IMR-90 (cell line): ENCODE measurements around the gene KIAA1328. TPM values are rescaled to one million over a fixed set of nuclear protein-coding genes. Genes with fewer than 3 reads are reported as not detected.

ENCODE experiments used
- ATAC-seq: fragments of 200-7000 bp; cut with Tn5 transposase; 2 replicates; pipeline ENCODE4 v1.9.1; 2020; ENCODE audit warnings: low read depth, mild to moderate bottlenecking, moderate library complexity
- BruUV-seq: library from RNA; stranded (reverse); fragments of 400-500 nt; replicated peaks from 2 replicates; lab custom pipeline; 2021; lab: Mats Ljungman, UMichigan
- CTCF ChIA-PET: fragments of 300-600 bp; formaldehyde crosslinking; extraction: SDS; loops from one replicate; lab custom pipeline; 2021; ENCODE audit warnings: antibody characterized with exemption; lab: Yijun Ruan, JAX
- POLR2A ChIA-PET: fragments of 300-600 bp; sonication (Branson Sonifier 250); formaldehyde crosslinking; loops from one replicate; lab custom pipeline; 2022; ENCODE audit warnings: antibody characterized with exemption; ENCODE audit not compliant: unreplicated experiment; lab: Charles Lee
- DNase-seq: peaks from one replicate; pipeline ENCODE4 v3.0.0; 2013
- H2AFZ ChIP-seq: replicated peaks from 2 replicates; pipeline ENCODE3; 2013; ENCODE audit warnings: low read length, mild to moderate bottlenecking; ENCODE audit not compliant: poor library complexity
- H2AK5ac ChIP-seq: 2 replicates; pipeline ENCODE4 v1.6.1; 2013; ENCODE audit warnings: low read depth, low read length, inconsistent platforms
- H2AK9ac ChIP-seq: replicated peaks from 2 replicates; pipeline ENCODE3; 2013; ENCODE audit warnings: mild to moderate bottlenecking, low read depth, low read length, moderate library complexity; ENCODE audit not compliant: poor library complexity
- H2BK120ac ChIP-seq: 2 replicates; pipeline ENCODE4 v1.6.1; 2013; ENCODE audit warnings: low read depth, low read length, inconsistent platforms
- H2BK15ac ChIP-seq: 3 replicates; pipeline ENCODE4 v1.6.1; 2013; ENCODE audit warnings: low read depth, low read length, inconsistent platforms
- H2BK20ac ChIP-seq: 2 replicates; pipeline ENCODE4 v1.6.1; 2013; ENCODE audit warnings: low read depth, mild to moderate bottlenecking, inconsistent platforms, low read length, moderate library complexity
- H2BK5ac ChIP-seq: 2 replicates; pipeline ENCODE4 v1.6.1; 2013; ENCODE audit warnings: mild to moderate bottlenecking, low read depth, low read length, inconsistent platforms; ENCODE audit not compliant: poor library complexity, severe bottlenecking
- H3K14ac ChIP-seq: replicated peaks from 2 replicates; pipeline ENCODE4 v1.6.1; 2013; ENCODE audit warnings: low read depth, low read length, inconsistent platforms
- H3K18ac ChIP-seq: 2 replicates; pipeline ENCODE4 v1.6.1; 2013; ENCODE audit warnings: low read depth, low read length, control low read depth
- H3K23ac ChIP-seq: 2 replicates; pipeline ENCODE4 v1.6.1; 2013; ENCODE audit warnings: low read depth, low read length, inconsistent platforms
- H3K27ac ChIP-seq: 2 replicates; pipeline ENCODE4 v1.5.1; 2013; ENCODE audit warnings: mild to moderate bottlenecking, control low read depth, low read length; ENCODE audit not compliant: insufficient read depth
- H3K27me3 ChIP-seq: 2 replicates; pipeline ENCODE4 v1.6.1; 2013; ENCODE audit warnings: low read length; ENCODE audit not compliant: control insufficient read depth, insufficient read depth
- H3K36me3 ChIP-seq: 2 replicates; pipeline ENCODE4 v1.6.1; 2013; ENCODE audit warnings: low read length, mixed read lengths; ENCODE audit not compliant: control insufficient read depth, insufficient read depth
- H3K4ac ChIP-seq: 2 replicates; pipeline ENCODE4 v1.6.1; 2013; ENCODE audit warnings: low read depth, low read length, inconsistent platforms
- H3K4me1 ChIP-seq: 2 replicates; pipeline ENCODE4 v1.6.1; 2013; ENCODE audit warnings: low read length, mixed read lengths; ENCODE audit not compliant: control insufficient read depth, insufficient read depth
- H3K4me2 ChIP-seq: 2 replicates; pipeline ENCODE4 v1.6.1; 2013; ENCODE audit warnings: low read depth, mild to moderate bottlenecking, control low read depth, low read length, moderate library complexity
- H3K4me3 ChIP-seq: 2 replicates; pipeline ENCODE4 v1.5.1; 2013; ENCODE audit warnings: low read depth, mild to moderate bottlenecking, control low read depth, low read length, moderate library complexity; ENCODE audit not compliant: insufficient read depth
- H3K56ac ChIP-seq: 2 replicates; pipeline ENCODE4 v1.6.1; 2013; ENCODE audit warnings: low read length, inconsistent platforms; ENCODE audit not compliant: insufficient read depth; ENCODE audit errors: extremely low read depth
- H3K79me1 ChIP-seq, 2 experiments: 2 replicates each; pipeline ENCODE4 v1.6.1; 2013; ENCODE audit warnings: low read length in 2 of 2, inconsistent platforms in 1 of 2, low read depth in 1 of 2
- H3K9ac ChIP-seq: 2 replicates; pipeline ENCODE4 v1.6.1; 2013; ENCODE audit warnings: low read depth, low read length, control low read depth
- H3K9me1 ChIP-seq: 2 replicates; pipeline ENCODE4 v1.6.1; 2013; ENCODE audit warnings: low read length, inconsistent platforms; ENCODE audit not compliant: insufficient read depth
- H3K9me3 ChIP-seq: 2 replicates; pipeline ENCODE4 v1.6.1; 2013; ENCODE audit warnings: low read length; ENCODE audit not compliant: control insufficient read depth, insufficient read depth
- H4K20me1 ChIP-seq: 2 replicates; pipeline ENCODE4 v1.6.1; 2013; ENCODE audit warnings: low read length, inconsistent platforms; ENCODE audit not compliant: insufficient read depth
- H4K5ac ChIP-seq: 2 replicates; pipeline ENCODE4 v1.6.1; 2013; ENCODE audit warnings: mild to moderate bottlenecking, low read depth, low read length, control low read depth
- H4K8ac ChIP-seq, 2 experiments: 2 replicates each; pipeline ENCODE4 v1.6.1; 2013; ENCODE audit warnings: low read depth in 2 of 2, low read length in 2 of 2, control low read depth in 1 of 2, inconsistent platforms in 1 of 2
- H4K91ac ChIP-seq: 2 replicates; pipeline ENCODE4 v1.6.1; 2013; ENCODE audit warnings: low read depth, low read length, inconsistent platforms; ENCODE audit not compliant: insufficient read depth
- BHLHE40 ChIP-seq: fragments of 150-350 bp; IDR thresholded peaks from 2 replicates; pipeline ENCODE4 v1.6.1; 2016; ENCODE audit warnings: mild to moderate bottlenecking, low read depth, low read length
- CEBPB ChIP-seq: IDR thresholded peaks from 2 replicates; pipeline ENCODE4 v1.6.1; 2012; ENCODE audit warnings: low read depth, low read length, improper control_type of control experiment
- CHD1 ChIP-seq: IDR thresholded peaks from 2 replicates; pipeline ENCODE4 v1.6.1; 2012; ENCODE audit warnings: low read depth, low read length, improper control_type of control experiment
- FOS ChIP-seq: fragments of 150-350 bp; IDR thresholded peaks from 2 replicates; pipeline ENCODE4 v1.6.1; 2016; ENCODE audit warnings: low read depth, low read length
- MAFK ChIP-seq: IDR thresholded peaks from 2 replicates; pipeline ENCODE4 v1.6.1; 2012; ENCODE audit warnings: low read depth, low read length, improper control_type of control experiment
- MAZ ChIP-seq: IDR thresholded peaks from 2 replicates; pipeline ENCODE4 v1.6.1; 2012; ENCODE audit warnings: low read depth, mild to moderate bottlenecking, low read length, improper control_type of control experiment, moderate library complexity, borderline replicate concordance
- MXI1 ChIP-seq: IDR thresholded peaks from 2 replicates; pipeline ENCODE4 v1.6.1; 2012; ENCODE audit warnings: low read depth, mild to moderate bottlenecking, low read length, moderate library complexity, borderline replicate concordance
- NFE2L2 ChIP-seq: fragments of 150-350 bp; IDR thresholded peaks from 2 replicates; pipeline ENCODE4 v1.6.1; 2016; ENCODE audit warnings: low read depth, mild to moderate bottlenecking, low read length
- POLR2A ChIP-seq: IDR thresholded peaks from 2 replicates; pipeline ENCODE4 v1.6.1; 2012; ENCODE audit warnings: mild to moderate bottlenecking, low read depth, low read length
- RAD21 ChIP-seq: IDR thresholded peaks from 2 replicates; pipeline ENCODE4 v1.6.1; 2012; ENCODE audit warnings: low read length, improper control_type of control experiment
- RCOR1 ChIP-seq: IDR thresholded peaks from 2 replicates; pipeline ENCODE4 v1.6.1; 2012; ENCODE audit warnings: mild to moderate bottlenecking, low read length, improper control_type of control experiment; ENCODE audit not compliant: insufficient replicate concordance
- RFX5 ChIP-seq: IDR thresholded peaks from 2 replicates; pipeline ENCODE4 v1.8.0; 2012; ENCODE audit warnings: low read depth, mild to moderate bottlenecking, low read length, moderate library complexity
- SMC3 ChIP-seq: fragments of 150-350 bp; IDR thresholded peaks from 2 replicates; pipeline ENCODE4 v1.6.1; 2016; ENCODE audit warnings: low read depth, mild to moderate bottlenecking, antibody characterized with exemption, low read length, moderate library complexity
- dilution Hi-C: fragments of 300-500 bp; cut with HindIII; formaldehyde crosslinking; loops from one replicate; pipeline ENCODE4 v1.14.3; 2018; ENCODE audit warnings: low sequenced_read_pairs; ENCODE audit not compliant: unreplicated experiment
- in situ Hi-C: fragments of 300-500 bp; cut with MboI; formaldehyde crosslinking; loops from 3 replicates; pipeline ENCODE4 v1.14.3; 2019; ENCODE audit warnings: low sequenced_read_pairs, inconsistent platforms, mixed read lengths
- intact Hi-C: fragments of 100-400 bp; cut with micrococcal nuclease; formaldehyde crosslinking; loops from 2 replicates; pipeline ENCODE4 v1.10.0; 2022
- polyA plus RNA-seq, 3 experiments: library from polyadenylated mRNA; depleted of rRNA; stranded (reverse); fragments of >200 nt; gene quantifications; 2 replicates each; pipeline ENCODE4 v1.2.3, GENCODE V29; 2012; ENCODE audit warnings: low replicate concordance in 1 of 3
- total RNA-seq: library from RNA; depleted of rRNA; stranded (reverse); fragments of >200 nt; gene quantifications from 2 replicates; pipeline ENCODE4 v1.2.3, GENCODE V29; 2012
- TF ChIP-seq, protein P1 (sequence below): fragments of 150-350 bp; IDR thresholded peaks from 2 replicates; pipeline ENCODE4 v1.6.1; 2017; ENCODE audit warnings: mild to moderate bottlenecking, antibody characterized with exemption, low read length, low read depth
- TF ChIP-seq, protein P2 (sequence below): fragments of 150-350 bp; IDR thresholded peaks from 2 replicates; pipeline ENCODE4 v1.6.1; 2016; ENCODE audit warnings: low read depth, mild to moderate bottlenecking, low read length, moderate library complexity, borderline replicate concordance
- TF ChIP-seq, protein P3 (sequence below): conservative IDR thresholded peaks from 2 replicates; pipeline ENCODE4 v1.5.1; 2012; ENCODE audit warnings: mild to moderate bottlenecking, low read depth, low read length, improper control_type of control experiment

The KIAA1328 gene
- total and polyA plus RNA-seq, 2 of the 4 experiments (the other 2 are of a cell fraction): 2.4 to 7.0 TPM

DNA sequence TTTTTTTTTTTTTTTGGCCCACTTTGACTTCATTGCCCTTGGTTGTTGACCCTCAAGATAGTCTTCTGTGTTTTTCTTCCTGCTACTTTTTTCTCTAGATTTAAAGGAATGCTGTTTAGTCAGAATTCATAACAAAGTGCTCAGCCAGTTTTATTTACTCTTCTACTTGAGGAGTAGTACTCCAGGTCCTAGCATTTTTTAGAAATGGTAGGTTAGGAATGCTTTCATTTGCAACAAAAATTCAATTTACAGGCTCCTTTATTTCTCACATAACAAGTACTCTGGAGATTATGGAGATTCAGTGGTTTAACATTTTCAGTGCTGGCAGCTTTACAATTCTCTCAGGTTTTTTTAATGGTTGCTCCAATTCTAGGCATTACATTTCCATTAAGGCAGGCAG, 58.2 kb downstream of the KIAA1328 start:
- H2BK5ac ChIP-seq: no peak overlapping the region
- H3K27ac ChIP-seq: no peak overlapping the region
- no peak overlapping the region for H3K4ac ChIP-seq
- H3K9me1 ChIP-seq: no peaks in the 10 kb centered on the region; the same call in 1 of the 2 replicates
- dilution Hi-C loops (no loop called here), in situ Hi-C loops (no loop called here), intact Hi-C loops (no loop called here)
- no peak overlapping the region for H4K5ac ChIP-seq
- H2BK15ac ChIP-seq: no peak overlapping the region
- no peak overlapping the region for H2AFZ ChIP-seq
- TF ChIP-seq, protein P1, sequence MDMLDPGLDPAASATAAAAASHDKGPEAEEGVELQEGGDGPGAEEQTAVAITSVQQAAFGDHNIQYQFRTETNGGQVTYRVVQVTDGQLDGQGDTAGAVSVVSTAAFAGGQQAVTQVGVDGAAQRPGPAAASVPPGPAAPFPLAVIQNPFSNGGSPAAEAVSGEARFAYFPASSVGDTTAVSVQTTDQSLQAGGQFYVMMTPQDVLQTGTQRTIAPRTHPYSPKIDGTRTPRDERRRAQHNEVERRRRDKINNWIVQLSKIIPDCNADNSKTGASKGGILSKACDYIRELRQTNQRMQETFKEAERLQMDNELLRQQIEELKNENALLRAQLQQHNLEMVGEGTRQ: no peak
- no peak for TF ChIP-seq CHD1
- TF ChIP-seq RFX5: no peak
- no peak for TF ChIP-seq CEBPB
- TF ChIP-seq SMC3: no peak
- TF ChIP-seq, protein P2, sequence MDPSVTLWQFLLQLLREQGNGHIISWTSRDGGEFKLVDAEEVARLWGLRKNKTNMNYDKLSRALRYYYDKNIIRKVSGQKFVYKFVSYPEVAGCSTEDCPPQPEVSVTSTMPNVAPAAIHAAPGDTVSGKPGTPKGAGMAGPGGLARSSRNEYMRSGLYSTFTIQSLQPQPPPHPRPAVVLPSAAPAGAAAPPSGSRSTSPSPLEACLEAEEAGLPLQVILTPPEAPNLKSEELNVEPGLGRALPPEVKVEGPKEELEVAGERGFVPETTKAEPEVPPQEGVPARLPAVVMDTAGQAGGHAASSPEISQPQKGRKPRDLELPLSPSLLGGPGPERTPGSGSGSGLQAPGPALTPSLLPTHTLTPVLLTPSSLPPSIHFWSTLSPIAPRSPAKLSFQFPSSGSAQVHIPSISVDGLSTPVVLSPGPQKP: no peak
- TF ChIP-seq MAFK: no peak
- no peak for TF ChIP-seq NFE2L2
- no peak for TF ChIP-seq RAD21
- no peak for TF ChIP-seq FOS
- no peak for TF ChIP-seq RCOR1
- TF ChIP-seq, protein P3, sequence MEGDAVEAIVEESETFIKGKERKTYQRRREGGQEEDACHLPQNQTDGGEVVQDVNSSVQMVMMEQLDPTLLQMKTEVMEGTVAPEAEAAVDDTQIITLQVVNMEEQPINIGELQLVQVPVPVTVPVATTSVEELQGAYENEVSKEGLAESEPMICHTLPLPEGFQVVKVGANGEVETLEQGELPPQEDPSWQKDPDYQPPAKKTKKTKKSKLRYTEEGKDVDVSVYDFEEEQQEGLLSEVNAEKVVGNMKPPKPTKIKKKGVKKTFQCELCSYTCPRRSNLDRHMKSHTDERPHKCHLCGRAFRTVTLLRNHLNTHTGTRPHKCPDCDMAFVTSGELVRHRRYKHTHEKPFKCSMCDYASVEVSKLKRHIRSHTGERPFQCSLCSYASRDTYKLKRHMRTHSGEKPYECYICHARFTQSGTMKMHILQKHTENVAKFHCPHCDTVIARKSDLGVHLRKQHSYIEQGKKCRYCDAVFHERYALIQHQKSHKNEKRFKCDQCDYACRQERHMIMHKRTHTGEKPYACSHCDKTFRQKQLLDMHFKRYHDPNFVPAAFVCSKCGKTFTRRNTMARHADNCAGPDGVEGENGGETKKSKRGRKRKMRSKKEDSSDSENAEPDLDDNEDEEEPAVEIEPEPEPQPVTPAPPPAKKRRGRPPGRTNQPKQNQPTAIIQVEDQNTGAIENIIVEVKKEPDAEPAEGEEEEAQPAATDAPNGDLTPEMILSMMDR: no peak
- no peak for TF ChIP-seq BHLHE40
- no peak for TF ChIP-seq MXI1
- TF ChIP-seq MAZ: no peak
- no peak for TF ChIP-seq POLR2A
- POLR2A ChIA-PET: no interaction called here
- no peak overlapping the region for H3K4me2 ChIP-seq
- H4K20me1 ChIP-seq: no peaks in the 10 kb centered on the region
- H3K9me3 ChIP-seq: no peaks in the 10 kb centered on the region
- H3K79me1 ChIP-seq: no peaks in the 10 kb centered on the region
- H4K8ac ChIP-seq: no peak overlapping the region
- no peak overlapping the region for H3K56ac ChIP-seq
- H3K14ac ChIP-seq: no peak overlapping the region
- no peaks in the 10 kb centered on the region for H3K36me3 ChIP-seq
- no peak overlapping the region for H2BK120ac ChIP-seq
- H2BK20ac ChIP-seq: no peak overlapping the region
- ATAC-seq (peak; percentile 49), DNase-seq (no peak)
- no peak overlapping the region for H3K4me3 ChIP-seq
- no TSS peak for BruUV-seq
- no peaks in the 10 kb centered on the region for H3K27me3 ChIP-seq
- no peak overlapping the region for H2AK9ac ChIP-seq
- H3K23ac ChIP-seq: no peak overlapping the region
- H3K4me1 ChIP-seq: no peaks in the 10 kb centered on the region
- no peak overlapping the region for H3K9ac ChIP-seq
- no peak overlapping the region for H2AK5ac ChIP-seq
- CTCF ChIA-PET: no interaction called here
- no peak overlapping the region for H3K18ac ChIP-seq
- H4K91ac ChIP-seq: no peak overlapping the region
